Astrocyte (in vitro differentiated cells and primary cell): ENCODE measurements around the gene CNTNAP2.

Source experiments
- CTCF ChIP-seq: IDR thresholded peaks from 2 replicates; pipeline ENCODE4 v1.5.1; 2011; ENCODE audit warnings: low read depth, mild to moderate bottlenecking, inconsistent platforms, low read length, moderate library complexity; ENCODE audit not compliant: insufficient read depth
- EZH2 ChIP-seq: IDR thresholded peaks from 2 replicates; pipeline ENCODE4 v1.6.1; 2012; ENCODE audit warnings: mild to moderate bottlenecking, low read length, inconsistent platforms; ENCODE audit not compliant: insufficient read depth

- TF ChIP-seq EZH2 (no peak), CTCF (no peak)
Measured at GRCh38 chr7:147197006-147197405, 1080.4 kb downstream of the CNTNAP2 start.
